GM21619 (cell line): ENCODE data around the gene MKS1.

Experiments
- ATAC-seq: cut with Tn5 transposase; IDR thresholded peaks from one replicate; pipeline ENCODE4 v1.9.1; 2021; ENCODE audit not compliant: unreplicated experiment

Gene MKS1

DNA sequence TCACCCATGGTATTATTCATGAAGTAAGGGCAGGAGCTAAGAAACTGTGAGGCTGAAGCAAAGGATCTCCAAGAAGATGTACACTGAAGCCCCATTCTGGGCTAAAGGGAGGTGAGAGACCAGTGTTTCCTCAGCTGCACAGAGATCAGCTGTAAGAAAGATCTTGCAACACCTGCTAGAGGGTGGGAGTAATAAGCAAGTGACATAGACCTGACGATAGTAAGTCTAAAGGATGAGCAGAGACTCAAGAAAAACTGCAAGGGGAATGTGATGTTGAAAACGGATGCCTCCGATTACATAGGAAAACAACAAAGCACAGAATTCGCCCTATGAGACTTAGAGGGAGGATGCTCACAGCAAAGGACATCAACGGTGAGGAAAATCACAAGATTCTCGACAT, 52.4 kb downstream of the MKS1 start, which contains the start of gene OR4D2:
TSS of gene OR4D2 (plus strand) at position 301 of the 400 bp plus-strand sequence. CDS start 2,674 bp downstream, outside the sequence.
- no peak for ATAC-seq

DNA sequence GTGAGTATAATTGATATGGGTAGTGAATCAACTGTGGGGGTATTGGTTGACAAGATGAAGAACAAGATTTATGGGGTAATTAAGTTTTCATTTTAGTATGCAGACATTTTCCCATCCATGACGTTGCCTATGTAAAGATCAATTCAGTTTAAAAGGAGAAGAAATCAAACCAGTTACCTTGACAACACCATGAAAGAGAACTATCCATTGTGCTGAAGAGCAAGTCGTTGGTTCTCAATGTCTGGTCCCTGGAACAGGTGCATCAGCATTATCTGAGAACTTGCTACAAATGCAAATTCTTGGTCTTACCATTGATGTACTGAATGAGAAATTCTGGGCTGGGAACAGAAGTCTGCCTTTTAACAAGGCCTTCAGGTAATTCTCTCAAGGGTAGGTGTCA, 53.1 kb downstream of the MKS1 start:
- no peak for ATAC-seq

DNA sequence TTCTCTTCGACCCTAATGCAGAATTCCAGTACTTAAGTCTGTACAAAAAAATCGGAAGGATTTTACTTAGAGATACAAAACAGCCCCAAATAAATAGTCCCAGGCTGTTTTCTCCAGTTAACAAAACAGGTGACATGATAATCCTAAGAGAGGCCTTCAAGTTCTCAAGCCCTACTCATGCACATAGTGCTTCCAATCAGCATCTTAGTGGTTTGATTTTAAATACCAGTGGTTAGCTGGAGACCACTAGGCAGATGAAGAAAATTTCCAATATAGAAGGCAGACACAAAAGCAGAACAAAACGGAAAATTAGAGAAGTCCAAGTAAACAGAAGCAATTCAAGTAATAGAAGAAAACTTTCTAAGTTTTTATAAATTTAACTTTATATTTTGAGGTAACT, 57.5 kb downstream of the MKS1 start:
- no peak for ATAC-seq

DNA sequence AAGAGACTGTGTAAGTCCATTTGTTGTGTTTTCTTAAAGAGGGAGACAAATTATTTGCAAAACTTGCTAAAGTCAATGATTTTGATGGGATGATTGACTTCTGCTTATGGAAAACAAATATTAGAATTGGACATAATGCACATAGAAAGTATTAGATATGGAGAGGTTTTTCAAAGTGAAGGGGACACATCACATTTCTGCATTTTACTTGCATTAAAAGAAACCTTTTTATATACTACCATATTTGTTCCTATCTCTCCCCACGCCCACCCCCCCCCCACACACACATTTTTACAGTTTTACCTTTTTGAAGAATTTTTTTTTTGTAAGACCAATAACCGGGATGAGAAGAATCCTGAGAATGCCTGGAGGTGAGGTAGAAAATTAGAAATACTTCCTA, 60.9 kb downstream of the MKS1 start:
- no peak for ATAC-seq

DNA sequence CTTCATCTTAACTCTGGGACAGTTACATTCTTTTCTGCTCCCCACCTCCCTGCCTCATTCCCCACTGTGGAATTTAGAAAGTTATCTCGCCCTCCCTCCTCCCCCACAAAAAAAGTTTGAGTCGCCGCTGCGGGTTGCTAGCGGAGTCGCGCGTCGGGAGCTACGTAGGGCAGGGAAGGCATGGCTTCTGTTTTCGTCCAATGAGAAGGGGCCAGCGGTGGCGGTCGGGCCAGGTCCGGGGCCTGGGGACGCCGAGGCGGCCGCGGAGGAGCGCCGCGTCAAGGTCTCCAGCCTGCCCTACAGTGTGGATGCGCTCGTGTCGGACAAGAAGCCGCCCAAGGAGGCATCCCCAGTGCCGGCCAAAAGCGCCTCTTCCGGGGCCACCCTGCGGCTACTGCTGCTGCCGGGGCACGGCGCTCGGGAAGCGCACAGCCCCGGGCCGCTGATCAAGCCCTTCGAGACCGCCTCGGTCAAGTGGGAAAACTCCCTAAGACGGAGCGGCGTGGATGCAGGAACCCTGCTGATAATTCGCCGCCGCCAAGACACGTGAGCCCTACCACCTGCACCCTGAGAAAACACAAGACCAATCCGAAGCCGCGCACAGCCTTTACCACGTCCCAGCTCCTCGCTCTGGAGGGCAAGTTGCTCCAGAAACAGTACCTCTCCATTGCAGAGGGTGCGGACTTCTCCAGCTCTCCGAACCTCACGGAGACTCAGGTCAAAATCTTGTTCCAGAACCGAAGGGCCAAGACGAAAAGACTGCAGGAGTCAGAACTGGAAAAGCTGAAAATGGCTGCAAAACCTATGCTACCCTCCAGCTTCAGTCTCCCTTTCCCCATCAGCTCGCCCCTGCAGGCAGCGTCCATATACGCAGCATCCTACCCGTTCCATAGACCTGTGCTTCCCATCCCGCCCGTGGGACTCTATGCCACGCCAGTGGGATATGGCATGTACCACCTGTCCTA, 61.9 kb downstream of the MKS1 start:
- ATAC-seq = no peak
